Right lung (tissue), 10 donors: ENCODE measurements around the gene ALK. TPM values are rescaled to one million over a fixed set of nuclear protein-coding genes. Genes with fewer than 3 reads are reported as not detected.

Experiments used
- DNase-seq, 2 donors: peaks; one replicate each; pipeline ENCODE4 v3.0.0-alpha.2; 2013
- long read RNA-seq, 8 donors: transcript quantifications; one replicate each; lab custom pipeline, GENCODE V29; 2026
- polyA plus RNA-seq, 5 donors: library from polyadenylated mRNA; unstranded; fragments of 120-200 nt; gene quantifications; one replicate each; pipeline versions ENCODE4 v1.2.1 to v1.2.3, GENCODE V29; 2013; ENCODE audit warnings: inconsistent platforms in 1 of 5, low replicate concordance in 1 of 5; ENCODE audit not compliant: insufficient read length in 5 of 5, insufficient read depth in 1 of 5

Gene ALK
- under 1 TPM; 0.03 to 0.27 (median 0.05) TPM for polyA plus RNA-seq
- long read RNA-seq, donor 1, result 0 reads
- long read RNA-seq, donor 2, result 0 reads
- long read RNA-seq, donor 3, result 0 reads
- long read RNA-seq, donor 4, result 0 reads
- long read RNA-seq, donor 5, result 0 reads
- long read RNA-seq, donor 6, result 0 reads
- long read RNA-seq, donor 7, result 0 reads
- long read RNA-seq, donor 8, result 0 reads

DNA sequence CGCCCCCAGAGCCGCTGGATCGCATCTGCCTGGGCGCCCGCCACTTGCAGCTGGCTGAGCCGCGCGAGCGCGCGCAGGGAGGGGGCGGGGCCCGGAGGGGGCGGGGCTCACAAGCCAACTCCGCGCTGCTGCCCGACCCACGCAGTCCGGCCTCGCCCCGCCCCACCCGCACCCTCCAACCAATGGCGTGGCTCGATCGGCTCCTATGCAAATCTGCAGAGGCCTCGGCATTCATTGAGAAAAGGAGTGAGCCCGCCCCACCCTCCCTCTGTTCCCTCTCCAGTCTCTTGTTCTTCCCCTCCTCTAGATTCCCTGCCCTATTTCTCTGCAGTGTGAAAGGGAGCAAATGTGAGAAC is at the start of gene ALK:
Gene ALK (minus strand): TSS at position 27 of the 356 bp plus-strand sequence. CDS start 927 bp downstream, outside the sequence.
- DNase-seq, result peak; percentile 64 to 67

GRCh38 chr2:29966266-29966665 is 44.9 kb upstream of the ALK start:
- DNase-seq, result no peak

DNA sequence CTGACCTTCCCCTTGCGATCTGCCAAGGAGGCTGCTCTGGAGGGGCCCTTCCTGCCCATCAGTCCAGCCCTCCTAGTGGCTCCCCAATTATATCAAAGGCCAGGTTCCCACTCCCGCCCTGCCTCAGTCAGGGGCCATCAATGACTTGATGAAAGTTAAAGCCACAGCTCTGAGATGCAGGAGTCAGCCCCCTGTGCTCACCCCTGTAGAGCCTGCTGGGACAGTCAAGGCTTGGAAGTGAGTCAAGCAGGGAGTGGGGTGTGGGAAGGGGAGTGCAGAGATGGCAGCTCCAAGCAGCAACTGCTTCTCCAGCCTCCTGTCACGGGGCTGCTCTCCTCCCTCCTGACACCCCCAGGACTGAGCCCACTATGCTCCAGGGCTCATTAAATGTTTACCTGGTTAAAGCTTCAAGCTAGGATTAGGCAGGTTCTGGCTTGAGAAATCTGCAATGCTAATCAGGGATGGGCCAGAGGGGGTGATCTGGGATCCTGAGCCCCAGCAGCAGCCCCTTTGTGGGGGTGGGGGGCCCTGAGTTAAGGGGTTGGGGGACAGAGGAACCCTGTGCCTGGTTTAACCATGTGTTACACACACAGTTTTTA is 42.7 kb upstream of the ALK start:
- DNase-seq, result no peak

GRCh38 chr2:29962922-29963321 is 41.5 kb upstream of the ALK start:
- DNase-seq, result no peak

DNA sequence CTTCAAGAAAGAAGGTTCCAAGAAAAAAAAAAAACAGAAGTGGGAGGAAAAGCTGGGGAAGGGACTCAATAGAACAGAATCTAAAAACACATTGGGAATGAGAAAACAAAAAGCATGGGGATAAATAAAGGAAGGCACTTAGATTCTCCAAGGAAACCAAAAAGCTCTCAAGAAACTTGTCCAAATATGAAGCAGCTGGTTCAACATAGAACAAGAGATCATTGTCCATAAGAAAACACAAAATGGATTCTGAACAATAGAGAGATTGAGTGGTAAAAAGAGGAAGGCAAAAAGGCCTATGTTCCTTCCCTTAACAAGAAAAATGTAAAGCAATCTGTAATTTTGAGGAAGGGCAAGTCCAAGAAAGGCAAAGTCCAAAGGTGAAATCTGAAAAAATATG is 32.9 kb upstream of the ALK start:
- no peak for DNase-seq

DNA sequence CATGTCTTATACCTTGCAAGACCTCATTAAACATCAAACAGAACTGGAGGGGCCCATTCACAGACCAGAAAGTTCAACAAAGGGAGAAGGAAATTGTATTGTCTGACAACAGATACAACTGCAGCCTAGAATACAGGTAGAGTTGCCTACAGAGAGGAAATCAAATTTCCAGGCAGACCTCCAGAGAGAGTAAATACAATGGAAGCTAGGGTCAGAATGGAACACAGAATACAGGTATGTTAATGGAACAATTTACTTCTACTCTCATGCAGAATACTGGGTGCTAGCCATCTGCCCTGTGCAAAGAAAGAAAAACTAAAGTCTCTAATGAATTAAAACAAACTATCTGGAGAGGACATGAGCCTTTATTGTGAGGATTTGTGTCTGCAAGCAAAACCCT is 31.6 kb upstream of the ALK start:
- no peak for DNase-seq

GRCh38 chr2:29951576-29951975 is 30.2 kb upstream of the ALK start:
- no peak for DNase-seq

DNA sequence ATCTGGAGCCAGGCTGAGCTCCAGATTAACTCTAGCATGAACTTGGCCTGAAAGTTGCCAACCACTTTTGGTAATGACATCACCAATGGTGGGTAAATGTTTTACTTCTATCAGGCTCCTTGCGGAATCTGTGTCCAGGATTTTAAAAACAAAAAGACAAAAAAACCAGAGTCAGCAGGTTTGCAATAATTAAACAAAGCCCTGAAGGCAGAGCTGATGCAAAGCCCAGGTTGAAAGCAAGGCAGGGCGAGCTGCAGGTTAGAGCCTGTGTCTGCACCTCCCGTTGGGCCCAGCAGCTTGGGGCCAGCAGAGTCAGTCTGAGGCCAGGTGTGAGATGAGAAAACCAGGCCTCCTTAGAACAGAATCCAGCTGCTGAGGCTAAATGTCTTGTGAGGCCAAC is 29.1 kb upstream of the ALK start:
- DNase-seq, result no peak

DNA sequence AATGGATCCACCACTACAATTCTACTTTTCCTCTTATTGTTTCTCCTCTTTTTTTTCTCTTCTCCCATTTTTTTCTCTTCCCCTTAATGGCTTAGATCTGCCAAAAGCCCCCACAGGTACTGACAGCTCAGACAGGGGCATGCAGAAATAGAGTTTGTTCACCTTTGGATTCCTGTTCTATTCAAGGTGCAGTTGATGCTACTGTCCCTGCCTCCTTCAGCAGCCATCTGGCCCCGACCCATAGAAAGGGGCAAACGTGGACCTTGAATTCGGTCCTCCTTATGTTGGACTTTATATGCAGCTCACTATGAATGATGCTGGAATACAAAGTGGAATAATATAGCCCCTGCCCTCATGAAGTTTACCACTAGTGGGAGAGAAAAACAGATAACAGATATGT is 27.7 kb upstream of the ALK start:
- DNase-seq, result no peak

DNA sequence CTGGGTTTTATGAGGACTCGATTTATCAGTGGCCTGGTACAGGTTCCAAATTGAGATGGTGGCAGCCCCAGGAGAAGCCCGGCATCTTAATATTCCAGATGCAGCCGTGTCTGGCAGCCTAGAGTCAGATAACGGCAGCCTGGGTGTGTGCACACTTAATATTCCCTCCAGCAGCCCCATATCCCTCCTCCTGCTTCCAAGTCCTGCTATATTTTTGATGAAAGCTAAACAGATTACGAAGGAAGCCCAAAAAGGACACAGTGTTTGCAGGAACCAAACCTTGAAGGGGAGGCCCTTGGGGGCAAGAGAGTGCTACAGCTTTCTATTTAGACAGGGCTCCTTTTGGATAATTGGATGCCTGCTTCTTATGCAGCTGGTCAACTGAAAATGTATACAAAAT is 25.1 kb upstream of the ALK start:
- DNase-seq, result no peak

DNA sequence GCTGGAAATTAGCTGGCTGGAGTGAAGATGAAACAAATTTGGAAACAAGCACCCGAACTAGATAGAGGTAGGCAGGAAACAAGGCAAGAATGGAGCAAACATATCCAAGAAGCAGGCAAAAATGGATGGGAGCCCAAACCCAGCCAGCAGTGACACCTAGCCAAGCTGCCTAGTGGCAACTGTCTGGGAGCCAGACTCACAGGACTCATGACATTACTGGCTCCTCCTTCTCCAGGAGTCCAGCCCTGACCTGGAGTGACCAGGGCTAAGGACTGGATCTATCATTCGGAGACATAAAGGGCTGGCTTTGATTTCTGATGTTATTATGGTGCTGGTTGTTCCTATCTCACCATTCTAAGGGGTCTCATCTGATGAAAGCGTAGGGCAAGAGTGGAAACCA is 21.3 kb upstream of the ALK start:
- no peak for DNase-seq

GRCh38 chr2:29940706-29941105 is 19.3 kb upstream of the ALK start:
- peak; percentile 18 to 25 for DNase-seq

DNA sequence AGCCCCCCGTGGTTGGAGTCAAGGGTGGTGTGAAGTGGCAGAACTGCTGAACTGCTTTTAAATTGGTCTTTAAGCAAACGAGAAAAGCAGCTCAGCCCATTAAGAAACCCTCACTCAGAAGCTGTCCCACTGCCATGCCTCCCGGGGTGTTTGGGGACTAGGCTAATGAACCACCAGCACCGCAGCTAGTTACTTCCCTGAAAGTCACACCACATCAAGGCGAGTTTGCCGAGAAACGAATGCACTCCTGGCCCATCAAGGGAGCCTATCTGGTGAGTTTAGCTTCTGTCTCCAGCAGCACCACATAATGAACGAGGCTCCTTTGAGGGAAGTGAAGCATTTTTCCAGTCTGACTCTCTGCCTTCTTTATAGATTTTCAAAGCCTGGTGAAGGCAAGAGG is 14.6 kb upstream of the ALK start:
- no peak for DNase-seq

- no peak for DNase-seq
These were observed 10.4 kb upstream of the ALK start for GRCh38 chr2:29931818-29932217.

DNA sequence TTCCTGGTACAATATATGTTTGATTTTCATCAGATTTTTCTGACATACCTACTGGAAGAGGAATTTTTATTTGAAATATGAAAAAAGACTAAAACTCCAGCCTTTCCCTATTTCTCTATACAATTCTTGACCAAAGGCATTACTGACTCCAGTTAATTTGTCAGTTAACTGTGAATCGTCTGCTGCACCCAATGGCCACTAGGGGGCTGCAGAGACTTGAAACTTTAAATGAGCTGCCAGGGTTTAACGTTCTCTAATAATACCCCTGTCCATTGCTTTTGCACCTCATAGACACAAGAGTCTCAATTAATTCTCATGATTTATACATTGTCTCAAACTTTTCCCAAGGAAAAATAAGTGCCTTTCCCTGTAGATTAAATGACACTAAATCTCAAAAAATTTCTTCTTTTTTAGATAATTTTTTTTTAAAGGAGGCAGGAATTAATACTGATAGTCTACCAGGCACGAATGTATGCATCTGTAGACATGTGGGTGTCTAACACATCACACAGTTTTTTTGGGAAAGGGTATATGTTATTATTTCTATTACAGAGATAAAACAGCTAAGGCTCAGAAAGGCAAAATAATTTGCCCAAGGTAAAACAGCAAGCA is 1.8 kb upstream of the ALK start:
- DNase-seq, result peak; percentile 21 to 26

DNA sequence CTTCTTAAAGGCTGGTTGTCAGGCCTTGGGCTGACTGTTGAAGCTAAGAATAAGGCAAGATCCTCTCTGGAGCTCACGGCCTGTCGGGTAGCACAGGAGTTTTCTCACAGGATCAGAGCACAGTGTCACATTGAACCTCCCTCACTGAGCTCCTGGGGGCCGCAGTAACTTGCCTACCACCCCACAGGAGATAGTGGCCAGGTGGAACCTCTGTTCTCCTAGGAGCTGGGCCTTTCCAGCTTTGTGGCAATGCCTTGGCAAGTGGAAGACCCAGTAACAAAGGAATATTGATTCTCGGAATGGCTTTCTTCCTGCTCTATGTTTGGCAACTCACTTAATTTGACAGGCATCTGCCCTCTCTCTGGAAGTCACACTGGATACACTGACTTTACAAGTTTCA is 1.2 kb upstream of the ALK start:
- DNase-seq, result no peak

DNA sequence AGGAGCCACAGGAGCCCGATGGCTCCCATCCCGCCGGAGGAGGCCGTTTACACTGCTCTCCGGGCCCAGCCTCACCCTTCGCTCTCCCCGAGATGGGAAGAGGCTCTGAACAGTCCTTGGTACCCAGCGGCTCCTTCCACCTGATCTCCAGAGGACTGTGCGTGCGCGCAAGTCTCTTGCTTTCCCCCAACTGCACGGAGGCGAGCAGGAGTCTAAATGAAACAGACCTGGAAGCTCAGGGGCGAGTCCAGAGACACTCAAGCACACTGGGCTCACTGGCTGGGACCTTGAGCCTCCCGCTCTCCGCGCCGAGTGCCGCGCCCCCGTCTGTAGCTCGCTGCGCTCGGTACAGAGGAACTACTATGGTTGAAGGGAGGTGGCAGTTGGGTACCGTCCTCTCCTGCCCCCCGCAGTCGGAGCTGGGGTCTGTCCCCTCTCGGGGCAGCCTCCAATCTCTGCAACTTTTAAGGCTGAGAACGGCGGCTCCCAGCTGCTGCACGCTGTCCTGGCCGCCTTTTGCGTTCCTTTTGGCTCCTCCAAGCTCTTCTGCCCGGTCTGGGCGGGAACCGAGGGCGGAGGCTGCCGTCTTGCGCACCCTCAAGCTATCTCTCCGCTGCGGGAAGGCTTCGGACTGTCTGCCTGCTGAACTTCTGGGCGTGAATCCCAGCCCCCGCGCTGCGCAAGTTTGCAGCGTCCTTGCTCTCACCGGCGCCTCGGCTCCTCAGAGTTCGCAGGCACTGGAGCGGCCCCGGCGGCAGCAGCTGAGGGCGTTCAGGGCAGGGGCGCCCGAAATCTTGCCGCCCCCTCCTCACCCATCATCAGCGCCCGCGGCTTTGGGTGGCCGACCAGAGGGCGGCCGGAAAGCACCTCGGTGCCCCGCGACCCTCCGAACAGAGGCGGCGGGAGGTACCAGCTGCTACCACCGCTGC is 491 bp downstream of the ALK start:
- DNase-seq, result no peak

GRCh38 chr2:29920130-29920577 is 1.2 kb downstream of the ALK start:
- DNase-seq, result peak; percentile 60 to 63

- no peak for DNase-seq
These were observed 2.4 kb downstream of the ALK start for GRCh38 chr2:29918941-29919340.

GRCh38 chr2:29917781-29918180 is 3.6 kb downstream of the ALK start:
- DNase-seq, result no peak

DNA sequence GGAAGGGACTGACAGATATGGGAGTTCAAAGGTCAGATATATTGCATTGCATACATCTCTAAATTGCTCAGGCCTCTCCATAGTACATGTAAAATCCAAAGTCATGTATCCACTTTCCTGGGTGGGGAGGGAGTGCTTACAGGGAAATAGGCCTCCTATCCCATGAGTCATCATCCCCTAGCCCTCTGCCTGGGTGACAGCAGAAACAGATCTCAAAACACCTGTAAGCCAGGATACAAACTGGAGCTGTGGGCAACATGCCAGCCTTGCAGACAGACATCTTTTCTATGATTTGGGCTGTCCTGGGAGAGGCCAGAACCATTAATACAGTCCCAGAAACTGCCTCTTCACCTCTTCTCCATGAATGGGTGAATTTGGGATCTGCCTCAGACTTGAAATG is 4.8 kb downstream of the ALK start:
- DNase-seq, result no peak

DNA sequence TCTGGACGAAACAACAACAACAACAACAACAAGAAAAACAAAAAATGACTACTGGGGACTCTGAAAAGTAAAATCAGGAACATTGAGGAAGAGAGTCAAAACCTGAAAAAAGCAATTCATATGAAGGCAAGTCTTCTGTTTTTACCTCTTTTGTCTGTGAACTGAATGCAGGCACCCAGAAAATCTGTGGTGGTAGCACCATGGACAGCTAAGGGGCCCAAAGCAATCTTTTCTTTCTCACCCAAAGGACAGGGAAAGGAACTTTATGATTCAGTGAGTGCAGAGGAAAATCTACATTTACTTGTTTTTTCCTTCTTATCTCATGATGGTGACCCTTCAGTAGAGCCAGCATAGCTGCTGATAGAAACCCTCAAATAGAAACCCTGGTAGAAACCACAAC is 10.4 kb downstream of the ALK start:
- no peak for DNase-seq

GRCh38 chr2:29910465-29910864 is 10.9 kb downstream of the ALK start:
- DNase-seq, result no peak
